K562 (cell line): ENCODE results near the gene DGCR8.

Source experiments
- CTCF ChIP-seq, 3 experiments: IDR thresholded peaks in 2 of 3; conservative IDR thresholded peaks in 1 of 3; 2 replicates each; pipeline ENCODE4 v1.5.1; 2011 to 2012; ENCODE audit warnings: low read length in 3 of 3, mild to moderate bottlenecking in 3 of 3, control low read depth in 2 of 3, improper control_type of control experiment in 1 of 3, inconsistent platforms in 1 of 3, low read depth in 1 of 3, mixed read lengths in 1 of 3, moderate library complexity in 1 of 3; ENCODE audit not compliant: insufficient read depth in 2 of 3
- DIDO1 ChIP-seq: fragments of 450-650 bp; IDR thresholded peaks from 2 replicates; pipeline ENCODE4 v1.6.1; 2016; ENCODE audit warnings: low read depth, missing biosample characterization, missing genetic modification characterization
- FOS ChIP-seq: IDR thresholded peaks from 3 replicates; pipeline ENCODE4 v1.6.1; 2011; ENCODE audit not compliant: insufficient read length; ENCODE audit errors: extremely low read depth
- MTA1 ChIP-seq: fragments of 450-650 bp; IDR thresholded peaks from 2 replicates; pipeline ENCODE4 v1.6.1; 2017; ENCODE audit warnings: borderline replicate concordance
- POLR2A ChIP-seq: fragments of 450-650 bp; conservative IDR thresholded peaks from 2 replicates; pipeline ENCODE4 v1.6.1; 2016
- ZKSCAN1 ChIP-seq: fragments of 150-350 bp; IDR thresholded peaks from 2 replicates; pipeline ENCODE4 v1.6.1; 2016; ENCODE audit warnings: low read depth, low read length

GRCh38 chr22:20063271-20064139, 16.5 kb upstream of the DGCR8 start:
- TF ChIP-seq CTCF (IDR thresholded peaks at IDR 0.05 in 2 of 3, conservative IDR thresholded peaks at IDR 0.05 in 1 of 3; ENCODE audit: insufficient read depth in 2 of 3, low read depth in 1 of 3, low read length in 3 of 3): peak in 1 of 3 experiments; percentile 45; a peak in 2 of 6 replicates
- TF ChIP-seq DIDO1 (tag): no peak
- no peak for TF ChIP-seq ZKSCAN1
- TF ChIP-seq MTA1: no peak
- TF ChIP-seq POLR2A: no peak
- TF ChIP-seq FOS: no peak
